MCF 10A (cell line): ENCODE data around the gene NAALADL2. TPM values are rescaled to one million over a fixed set of nuclear protein-coding genes. Genes with fewer than 3 reads are reported as not detected.
"Not testable (repeated sequence)": the region's sequence is repeated elsewhere in the genome, so short reads cannot be mapped to it uniquely, and the experiment has no call there.

Experiments used
- BruUV-seq: library from RNA; stranded (reverse); fragments of 400-500 nt; replicated peaks from 2 replicates; lab custom pipeline; 2021; lab: Mats Ljungman, UMichigan
- CTCF ChIA-PET: fragments of 300-600 bp; sonication (Branson Sonifier 250); formaldehyde crosslinking; extraction: SDS; loops from one replicate; lab custom pipeline; 2021; ENCODE audit warnings: antibody characterized with exemption, inconsistent platforms; lab: Yijun Ruan, JAX
- POLR2A ChIA-PET: fragments of 300-600, 350-650 bp; sonication (Branson Sonifier 250); formaldehyde crosslinking; extraction: SDS; loops from one replicate; lab custom pipeline; 2020; ENCODE audit warnings: antibody characterized with exemption, inconsistent platforms; lab: Yijun Ruan, JAX
- DNase-seq: peaks from one replicate; pipeline ENCODE4 v3.0.0-alpha.2; 2018; ENCODE audit not compliant: unreplicated experiment
- H3K27ac Mint-ChIP-seq: one replicate; pipeline ENCODE4 v1.8.0; 2022; ENCODE audit warnings: mild to moderate bottlenecking, low read depth, mixed read lengths; ENCODE audit not compliant: unreplicated experiment
- H3K27me3 Mint-ChIP-seq: one replicate; pipeline ENCODE4 v1.8.0; 2022; ENCODE audit warnings: mixed read lengths; ENCODE audit not compliant: insufficient read depth, unreplicated experiment
- H3K36me3 Mint-ChIP-seq: one replicate; pipeline ENCODE4 v1.8.0; 2022; ENCODE audit warnings: mild to moderate bottlenecking, moderate library complexity, mixed read lengths; ENCODE audit not compliant: insufficient read depth, unreplicated experiment
- H3K4me1 Mint-ChIP-seq: one replicate; pipeline ENCODE4 v1.8.0; 2022; ENCODE audit warnings: mixed read lengths; ENCODE audit not compliant: insufficient read depth, unreplicated experiment
- H3K4me3 Mint-ChIP-seq: one replicate; pipeline ENCODE4 v1.8.0; 2022; ENCODE audit warnings: mild to moderate bottlenecking, moderate library complexity, mixed read lengths; ENCODE audit not compliant: unreplicated experiment
- H3K9me3 Mint-ChIP-seq: one replicate; pipeline ENCODE4 v1.8.0; 2022; ENCODE audit warnings: mixed read lengths; ENCODE audit not compliant: unreplicated experiment
- CTCF ChIP-seq: fragments of 200-600 bp; IDR thresholded peaks from one replicate; pipeline ENCODE4 v1.8.0; 2022; ENCODE audit warnings: antibody characterized with exemption, mild to moderate bottlenecking; ENCODE audit not compliant: unreplicated experiment
- intact Hi-C: fragments of 100-400 bp; cut with micrococcal nuclease; formaldehyde crosslinking; loops from 2 replicates; pipeline ENCODE4 v1.14.1; 2022
- total RNA-seq: library from RNA; stranded (reverse); gene quantifications from 2 replicates; pipeline ENCODE4 v1.2.3, GENCODE V29; 2022

The NAALADL2 gene
- total RNA-seq, 1 experiment from 2014 or later: 4.2 TPM

- Mint-ChIP-seq H3K27me3 (no peaks in the 10 kb centered on the region), H3K9me3 (no peaks in the 10 kb centered on the region), H3K4me1 (no peaks in the 10 kb centered on the region), H3K36me3 (no peaks in the 10 kb centered on the region), H3K27ac (no peak overlapping the region), H3K4me3 (no peak overlapping the region)
- ChIA-PET CTCF (no interaction called here), POLR2A (no interaction called here)
- BruUV-seq: no TSS peak
- TF ChIP-seq CTCF: no peak
- DNase-seq: no peak
- intact Hi-C loops: no loop called here
These were observed 919.9 kb downstream of the NAALADL2 start for GRCh38 chr3:175778994-175779393.

- H3K27me3 Mint-ChIP-seq, H3K27ac Mint-ChIP-seq, H3K4me3 Mint-ChIP-seq, CTCF ChIA-PET, POLR2A ChIA-PET, DNase-seq, H3K4me1 Mint-ChIP-seq, H3K9me3 Mint-ChIP-seq, H3K36me3 Mint-ChIP-seq, intact Hi-C loops, BruUV-seq: not testable (repeated sequence)
These were observed 928.0 kb downstream of the NAALADL2 start for GRCh38 chr3:175787109-175787508.

- Mint-ChIP-seq H3K4me1 (no peaks in the 10 kb centered on the region), H3K27ac (no peak overlapping the region), H3K27me3 (no peaks in the 10 kb centered on the region), H3K36me3 (no peaks in the 10 kb centered on the region), H3K4me3 (no peak overlapping the region), H3K9me3 (no peaks in the 10 kb centered on the region)
- no peak for TF ChIP-seq CTCF
- DNase-seq: no peak
- ChIA-PET POLR2A (no interaction called here), CTCF (interaction anchor here (0.7 kb wide), 2 partner anchors 291 to 391 kb away, joined by 3 to 5 read pairs; no protein-coding TSS in a partner anchor)
- no TSS peak for BruUV-seq
- intact Hi-C loops: no loop called here
These were observed 933.1 kb downstream of the NAALADL2 start for GRCh38 chr3:175792245-175792644.

GRCh38 chr3:175798326-175798725 lies 939.2 kb downstream of the NAALADL2 start:
- intact Hi-C loops: no loop called here
- ChIA-PET CTCF (interaction anchor here (0.6 kb wide), 1 partner anchor 705 kb away, joined by 3 read pairs; no protein-coding TSS in a partner anchor), POLR2A (no interaction called here)
- no peaks in the 10 kb centered on the region for H3K4me1 Mint-ChIP-seq
- H3K27ac Mint-ChIP-seq: no peak overlapping the region
- BruUV-seq: no TSS peak
- DNase-seq: no peak
- no peak for TF ChIP-seq CTCF
- no peaks in the 10 kb centered on the region for H3K9me3 Mint-ChIP-seq
- no peaks in the 10 kb centered on the region for H3K27me3 Mint-ChIP-seq
- H3K36me3 Mint-ChIP-seq: no peaks in the 10 kb centered on the region
- no peak overlapping the region for H3K4me3 Mint-ChIP-seq

- H3K4me3 Mint-ChIP-seq: no peak overlapping the region
- H3K27ac Mint-ChIP-seq: no peak overlapping the region
- no peaks in the 10 kb centered on the region for H3K4me1 Mint-ChIP-seq
- BruUV-seq: no TSS peak
- TF ChIP-seq CTCF: no peak
- POLR2A ChIA-PET: interaction anchor here (0.8 kb wide), 1 partner anchor 55 kb away, joined by 3 read pairs; no protein-coding TSS in a partner anchor
- H3K27me3 Mint-ChIP-seq: no peaks in the 10 kb centered on the region
- DNase-seq: no peak
- no peaks in the 10 kb centered on the region for H3K9me3 Mint-ChIP-seq
- CTCF ChIA-PET: no interaction called here
- no peaks in the 10 kb centered on the region for H3K36me3 Mint-ChIP-seq
- intact Hi-C loops: no loop called here
These were observed 946.7 kb downstream of the NAALADL2 start for GRCh38 chr3:175805825-175806224.
